HepG2 (cell line): ENCODE measurements around the gene ENSA. TPM values are rescaled to one million over a fixed set of nuclear protein-coding genes. Genes with fewer than 3 reads are reported as not detected.

ENCODE experiments used
- BCL3 ChIP-seq: sonication (generic); formaldehyde crosslinking; IDR thresholded peaks from 2 replicates; pipeline ENCODE4 v1.5.1; 2020; ENCODE audit warnings: mild to moderate bottlenecking, missing genetic modification reagents, moderate library complexity
- ERF ChIP-seq: IDR thresholded peaks from 2 replicates; pipeline ENCODE4 v1.6.1; 2018; ENCODE audit warnings: missing biosample characterization, missing genetic modification reagents
- HOXD1 ChIP-seq: sonication (generic); formaldehyde crosslinking; IDR thresholded peaks from 2 replicates; pipeline ENCODE4 v1.5.0; 2020; ENCODE audit warnings: missing genetic modification reagents
- MED8 ChIP-seq: sonication (generic); formaldehyde crosslinking; IDR thresholded peaks from 2 replicates; pipeline ENCODE4 v1.8.1; 2023; ENCODE audit warnings: mild to moderate bottlenecking, missing genetic modification reagents; ENCODE audit not compliant: insufficient replicate concordance
- MTF1 ChIP-seq: sonication (generic); formaldehyde crosslinking; IDR thresholded peaks from 2 replicates; pipeline ENCODE4 v1.5.0; 2020; ENCODE audit warnings: missing genetic modification reagents
- RELA ChIP-seq: sonication (generic); formaldehyde crosslinking; IDR thresholded peaks from 2 replicates; pipeline ENCODE4 v1.4.0; 2020; ENCODE audit warnings: missing genetic modification reagents
- ZBTB20 ChIP-seq: sonication (generic); formaldehyde crosslinking; IDR thresholded peaks from 2 replicates; pipeline ENCODE4 v1.8.1; 2023; ENCODE audit warnings: missing genetic modification reagents, low read depth, mild to moderate bottlenecking, borderline replicate concordance
- ZNF383 ChIP-seq: sonication (generic); formaldehyde crosslinking; IDR thresholded peaks from 2 replicates; pipeline ENCODE4 v1.4.0; 2020; ENCODE audit warnings: missing genetic modification reagents, mild to moderate bottlenecking, borderline replicate concordance
- ZNF678 ChIP-seq: sonication (generic); formaldehyde crosslinking; IDR thresholded peaks from 2 replicates; pipeline ENCODE4 v1.4.0; 2020; ENCODE audit warnings: mild to moderate bottlenecking, missing genetic modification reagents
- ZNF713 ChIP-seq: sonication (generic); formaldehyde crosslinking; IDR thresholded peaks from 2 replicates; pipeline ENCODE4 v1.4.0; 2020; ENCODE audit warnings: mild to moderate bottlenecking, missing genetic modification reagents
- ZXDC ChIP-seq: sonication (generic); formaldehyde crosslinking; IDR thresholded peaks from 2 replicates; pipeline ENCODE4 v1.5.0; 2020; ENCODE audit warnings: mild to moderate bottlenecking, missing genetic modification reagents
- polyA plus RNA-seq, 8 experiments: library from polyadenylated mRNA; depleted of rRNA in 3 of 8; stranded (reverse) in 7 of 8; unstranded in 1 of 8; fragments of >200 nt; fragmentation: Illumina TruSeq in 4 of 8; extraction: Trizol in 4 of 8; gene quantifications; 2 replicates each; pipeline versions ENCODE4 v1.2.1 to v1.2.3, GENCODE V29; 2011 to 2016; ENCODE audit warnings: low read depth in 4 of 8, missing spikeins in 1 of 8, mixed read lengths in 1 of 8; ENCODE audit not compliant: insufficient read depth in 1 of 8
- total RNA-seq, 5 experiments: library from RNA; depleted of rRNA; stranded (reverse); fragments of >200 nt; fragmentation: Illumina TruSeq; extraction: Trizol; gene quantifications; 2 replicates each; pipeline ENCODE4 v1.2.3, GENCODE V29; 2016; ENCODE audit warnings: low read depth in 1 of 5
- TF ChIP-seq, protein P1 (sequence below), 2 experiments: sonication (generic) in 1 of 2; formaldehyde crosslinking in 1 of 2; IDR thresholded peaks; 2 replicates each; pipeline versions ENCODE4 v1.5.1 to v1.6.1; 2011 to 2020; ENCODE audit warnings: borderline replicate concordance in 1 of 2, low read depth in 1 of 2, low read length in 1 of 2, mild to moderate bottlenecking in 1 of 2, missing genetic modification reagents in 1 of 2, moderate library complexity in 1 of 2
- TF ChIP-seq, protein P2 (sequence below): sonication (generic); formaldehyde crosslinking; IDR thresholded peaks from 2 replicates; pipeline ENCODE4 v1.5.1; 2020; ENCODE audit warnings: mild to moderate bottlenecking, moderate library complexity, missing genetic modification reagents
- TF ChIP-seq, protein P3 (sequence below): sonication (generic); formaldehyde crosslinking; IDR thresholded peaks from 2 replicates; pipeline ENCODE4 v1.4.0; 2020; ENCODE audit warnings: mild to moderate bottlenecking, low read depth, missing genetic modification reagents
- TF ChIP-seq, protein P4 (sequence below): sonication (generic); formaldehyde crosslinking; IDR thresholded peaks from 2 replicates; pipeline ENCODE4 v1.4.0; 2020; ENCODE audit warnings: missing genetic modification reagents

ENSA gene
- total and polyA plus RNA-seq, 2 of the 13 experiments (the other 11 are each of a cell fraction or from before 2014, with no cell fraction given) = 54.5 to 111 TPM

DNA sequence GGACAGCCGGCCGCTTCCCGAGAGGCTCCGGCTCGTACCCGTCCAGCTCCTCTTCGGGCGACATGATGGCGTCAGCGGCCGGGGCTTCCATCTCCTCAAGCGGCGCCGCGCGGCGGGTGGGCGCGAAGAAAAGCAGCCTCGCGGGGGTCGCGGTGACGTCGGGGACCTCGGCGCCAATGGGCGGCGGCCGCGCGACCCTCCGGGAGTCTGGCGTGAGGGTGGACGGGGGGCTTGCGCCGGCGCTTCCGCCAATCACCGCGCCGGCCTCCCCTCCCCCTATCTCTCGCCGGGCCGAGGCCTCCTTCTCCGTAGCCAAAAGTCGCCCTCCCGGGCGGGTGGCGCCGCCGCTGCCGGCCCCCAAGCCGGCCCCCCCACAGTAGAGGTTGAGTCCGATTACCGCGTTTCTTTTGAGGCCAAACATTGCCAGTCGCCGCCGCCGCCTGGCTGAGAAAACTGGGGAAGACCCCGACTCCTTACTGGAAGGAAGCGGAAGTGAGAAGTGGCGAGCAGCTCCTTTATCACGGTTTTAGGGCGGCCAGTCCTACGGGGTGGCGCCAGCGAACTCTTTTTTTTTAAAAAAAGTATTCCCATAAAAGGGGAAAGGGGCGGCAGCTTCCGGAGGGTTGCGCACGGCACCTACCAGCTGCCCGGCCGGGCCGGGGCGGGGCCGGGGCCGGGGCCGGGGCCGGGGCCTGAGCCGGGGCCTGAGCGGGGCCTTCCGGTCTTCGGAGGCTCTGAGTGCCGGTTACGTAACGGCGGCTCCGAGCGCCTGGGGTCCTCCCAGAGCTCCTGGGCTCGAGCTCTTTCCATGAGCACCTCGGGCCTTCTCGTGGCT is 50.1 kb downstream of the ENSA start, which contains the start of gene MCL1 (continued):
- TF ChIP-seq, protein P1, sequence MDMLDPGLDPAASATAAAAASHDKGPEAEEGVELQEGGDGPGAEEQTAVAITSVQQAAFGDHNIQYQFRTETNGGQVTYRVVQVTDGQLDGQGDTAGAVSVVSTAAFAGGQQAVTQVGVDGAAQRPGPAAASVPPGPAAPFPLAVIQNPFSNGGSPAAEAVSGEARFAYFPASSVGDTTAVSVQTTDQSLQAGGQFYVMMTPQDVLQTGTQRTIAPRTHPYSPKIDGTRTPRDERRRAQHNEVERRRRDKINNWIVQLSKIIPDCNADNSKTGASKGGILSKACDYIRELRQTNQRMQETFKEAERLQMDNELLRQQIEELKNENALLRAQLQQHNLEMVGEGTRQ (IDR thresholded peaks at IDR 0.05; ENCODE audit: low read depth, low read length) = no peak
- TF ChIP-seq, protein P1 (CRISPR knock-in tag; IDR thresholded peaks at IDR 0.05; ENCODE audit: borderline replicate concordance) = peak; percentile 94; the same call in 1 of the 2 replicates
- TF ChIP-seq MTF1 (CRISPR knock-in tag) = peak; percentile 99
- TF ChIP-seq ZNF383 (CRISPR knock-in tag) = no peak
- TF ChIP-seq HOXD1 (CRISPR knock-in tag) = no peak; the same call in 1 of the 2 replicates
- 0 out of 2 replicates have a peak, but pooled peaks have one; percentile 21 for TF ChIP-seq ZNF678 (CRISPR knock-in tag)
- no peak for TF ChIP-seq RELA (CRISPR knock-in tag)
- TF ChIP-seq, protein P2, sequence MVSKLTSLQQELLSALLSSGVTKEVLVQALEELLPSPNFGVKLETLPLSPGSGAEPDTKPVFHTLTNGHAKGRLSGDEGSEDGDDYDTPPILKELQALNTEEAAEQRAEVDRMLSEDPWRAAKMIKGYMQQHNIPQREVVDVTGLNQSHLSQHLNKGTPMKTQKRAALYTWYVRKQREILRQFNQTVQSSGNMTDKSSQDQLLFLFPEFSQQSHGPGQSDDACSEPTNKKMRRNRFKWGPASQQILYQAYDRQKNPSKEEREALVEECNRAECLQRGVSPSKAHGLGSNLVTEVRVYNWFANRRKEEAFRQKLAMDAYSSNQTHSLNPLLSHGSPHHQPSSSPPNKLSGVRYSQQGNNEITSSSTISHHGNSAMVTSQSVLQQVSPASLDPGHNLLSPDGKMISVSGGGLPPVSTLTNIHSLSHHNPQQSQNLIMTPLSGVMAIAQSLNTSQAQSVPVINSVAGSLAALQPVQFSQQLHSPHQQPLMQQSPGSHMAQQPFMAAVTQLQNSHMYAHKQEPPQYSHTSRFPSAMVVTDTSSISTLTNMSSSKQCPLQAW (CRISPR knock-in tag) = peak; percentile 46; the same call in 1 of the 2 replicates
- TF ChIP-seq BCL3 (CRISPR knock-in tag) = peak; percentile 68; the same call in 1 of the 2 replicates
- TF ChIP-seq, protein P3, sequence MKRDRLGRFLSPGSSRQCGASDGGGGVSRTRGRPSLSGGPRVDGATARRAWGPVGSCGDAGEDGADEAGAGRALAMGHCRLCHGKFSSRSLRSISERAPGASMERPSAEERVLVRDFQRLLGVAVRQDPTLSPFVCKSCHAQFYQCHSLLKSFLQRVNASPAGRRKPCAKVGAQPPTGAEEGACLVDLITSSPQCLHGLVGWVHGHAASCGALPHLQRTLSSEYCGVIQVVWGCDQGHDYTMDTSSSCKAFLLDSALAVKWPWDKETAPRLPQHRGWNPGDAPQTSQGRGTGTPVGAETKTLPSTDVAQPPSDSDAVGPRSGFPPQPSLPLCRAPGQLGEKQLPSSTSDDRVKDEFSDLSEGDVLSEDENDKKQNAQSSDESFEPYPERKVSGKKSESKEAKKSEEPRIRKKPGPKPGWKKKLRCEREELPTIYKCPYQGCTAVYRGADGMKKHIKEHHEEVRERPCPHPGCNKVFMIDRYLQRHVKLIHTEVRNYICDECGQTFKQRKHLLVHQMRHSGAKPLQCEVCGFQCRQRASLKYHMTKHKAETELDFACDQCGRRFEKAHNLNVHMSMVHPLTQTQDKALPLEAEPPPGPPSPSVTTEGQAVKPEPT = no peak; the same call in 1 of the 2 replicates
- peak; percentile 50 for TF ChIP-seq MED8 (CRISPR knock-in tag)
- TF ChIP-seq, protein P4, sequence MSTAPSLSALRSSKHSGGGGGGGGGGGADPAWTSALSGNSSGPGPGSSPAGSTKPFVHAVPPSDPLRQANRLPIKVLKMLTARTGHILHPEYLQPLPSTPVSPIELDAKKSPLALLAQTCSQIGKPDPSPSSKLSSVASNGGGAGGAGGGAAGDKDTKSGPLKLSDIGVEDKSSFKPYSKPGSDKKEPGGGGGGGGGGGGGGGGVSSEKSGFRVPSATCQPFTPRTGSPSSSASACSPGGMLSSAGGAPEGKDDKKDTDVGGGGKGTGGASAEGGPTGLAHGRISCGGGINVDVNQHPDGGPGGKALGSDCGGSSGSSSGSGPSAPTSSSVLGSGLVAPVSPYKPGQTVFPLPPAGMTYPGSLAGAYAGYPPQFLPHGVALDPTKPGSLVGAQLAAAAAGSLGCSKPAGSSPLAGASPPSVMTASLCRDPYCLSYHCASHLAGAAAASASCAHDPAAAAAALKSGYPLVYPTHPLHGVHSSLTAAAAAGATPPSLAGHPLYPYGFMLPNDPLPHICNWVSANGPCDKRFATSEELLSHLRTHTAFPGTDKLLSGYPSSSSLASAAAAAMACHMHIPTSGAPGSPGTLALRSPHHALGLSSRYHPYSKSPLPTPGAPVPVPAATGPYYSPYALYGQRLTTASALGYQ = no peak; the same call in 1 of the 2 replicates
- peak; percentile 12; the same call in 1 of the 2 replicates for TF ChIP-seq ZBTB20 (CRISPR knock-in tag)
- no peak for TF ChIP-seq ZNF713 (CRISPR knock-in tag)
- TF ChIP-seq ERF = peak; percentile 89
- TF ChIP-seq ZXDC = 0 out of 2 replicates have a peak, but pooled peaks have one; percentile 33
